NCI-H1105 treated with DMSO at 0.1 percent for 48 hours (cell line): Measurements from ENCODE around the gene ABCA4.
"Not testable (repeated sequence)": the region's sequence is repeated elsewhere in the genome, so short reads cannot be mapped to it uniquely, and the experiment has no call there.

Experiments
- DNase-seq: peaks from one replicate; lab custom pipeline; 2025; lab: John Stamatoyannopoulos, UW

ABCA4 gene

GRCh38 chr1:94120991-94121390, at the start of gene ABCA4:
ABCA4 (minus strand) TSS chr1:94121148; CDS start chr1:94121045, 103 bp downstream.
- no peak for DNase-seq

DNA sequence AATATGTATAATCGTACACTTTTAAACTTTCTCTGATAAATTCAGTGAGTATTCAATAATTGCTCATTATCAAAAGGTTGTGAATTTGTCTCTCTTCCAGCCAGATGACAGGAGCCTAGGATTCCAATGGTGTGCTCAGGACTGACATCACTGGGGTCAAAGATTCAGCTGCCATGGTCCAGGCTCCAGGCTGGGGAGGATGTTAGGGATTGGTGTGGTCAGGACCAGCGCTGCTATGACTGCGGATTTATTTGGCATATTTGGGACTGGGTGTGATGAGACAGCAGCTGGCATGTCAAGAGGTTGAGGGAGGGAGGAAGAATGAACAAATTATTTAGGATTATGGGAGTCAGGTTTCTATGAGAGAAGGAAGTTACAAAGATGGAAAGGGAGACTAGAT, 48.2 kb upstream of the ABCA4 start:
- DNase-seq, result no peak

- no peak for DNase-seq
Observed at GRCh38 chr1:94165843-94166242, 44.9 kb upstream of the ABCA4 start.

DNA sequence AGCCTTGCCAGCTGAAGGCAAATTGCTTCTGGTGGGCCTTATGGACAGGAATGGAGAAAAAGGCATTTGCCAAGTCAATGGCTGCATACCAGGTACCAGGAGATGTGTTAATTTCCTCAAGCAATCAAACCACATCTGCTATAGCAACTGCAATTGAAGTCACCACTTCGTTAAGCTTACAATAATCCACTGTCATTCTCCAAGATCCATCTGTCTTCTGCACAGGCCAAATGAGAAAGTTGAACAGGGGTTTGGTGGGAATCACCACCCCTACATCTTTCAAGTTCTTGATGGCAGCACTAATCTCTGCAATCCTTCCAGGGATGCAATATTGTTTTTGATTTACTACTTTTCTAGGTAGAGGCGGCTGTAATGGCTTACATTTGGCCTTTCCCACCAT, 43.9 kb upstream of the ABCA4 start:
- not testable (repeated sequence) for DNase-seq

GRCh38 chr1:94164121-94164520, 43.2 kb upstream of the ABCA4 start:
- not testable (repeated sequence) for DNase-seq

- not testable (repeated sequence) for DNase-seq
Observed at GRCh38 chr1:94163249-94163648, 42.3 kb upstream of the ABCA4 start.

- DNase-seq, result no peak
Observed at GRCh38 chr1:94160811-94161210, 39.9 kb upstream of the ABCA4 start.

DNA sequence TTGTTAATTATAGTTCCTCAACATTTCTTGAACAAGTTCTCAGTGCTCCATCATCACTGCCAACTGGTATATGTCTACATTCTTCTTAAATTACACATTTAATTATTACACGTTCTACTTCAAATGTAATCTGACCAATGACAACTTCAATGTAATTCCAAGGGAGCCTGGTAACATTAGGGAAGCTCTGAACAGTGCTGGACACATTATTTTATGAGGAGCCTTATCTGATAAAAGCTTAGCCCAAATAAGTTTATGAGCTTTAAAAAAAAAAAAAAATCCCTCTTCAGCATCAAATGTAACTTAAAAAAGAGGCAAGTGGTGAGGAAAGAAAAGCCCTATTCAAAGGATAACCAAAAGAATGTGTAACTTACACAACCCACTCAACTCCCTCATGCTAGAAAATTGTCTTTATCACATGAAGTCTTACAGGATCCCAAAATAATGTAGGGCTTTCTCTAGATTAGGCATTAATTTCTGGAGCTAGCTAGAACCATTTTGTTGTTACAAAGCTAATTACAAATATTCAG, 35.2 kb upstream of the ABCA4 start:
- no peak for DNase-seq

- DNase-seq, result no peak
Observed at GRCh38 chr1:94154989-94155388, 34.0 kb upstream of the ABCA4 start.

DNA sequence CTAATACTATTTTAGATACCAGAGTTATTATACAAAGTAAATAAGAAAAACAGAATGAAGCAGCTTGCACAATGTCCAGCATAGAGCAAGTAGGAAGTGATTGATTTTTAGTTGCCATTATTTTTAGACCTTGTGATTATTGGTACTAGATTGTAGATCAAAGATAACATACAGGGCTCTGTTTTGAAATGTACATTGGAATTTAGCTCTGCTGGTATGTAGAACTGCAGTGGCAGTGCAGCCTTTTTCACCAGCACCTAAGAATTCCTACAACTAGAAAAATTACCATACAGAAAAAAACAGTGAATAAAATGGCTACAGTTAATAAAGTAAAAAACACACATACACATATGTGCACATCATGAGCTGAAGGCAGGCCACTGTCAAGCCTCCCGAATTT, 32.2 kb upstream of the ABCA4 start:
- no peak for DNase-seq

DNA sequence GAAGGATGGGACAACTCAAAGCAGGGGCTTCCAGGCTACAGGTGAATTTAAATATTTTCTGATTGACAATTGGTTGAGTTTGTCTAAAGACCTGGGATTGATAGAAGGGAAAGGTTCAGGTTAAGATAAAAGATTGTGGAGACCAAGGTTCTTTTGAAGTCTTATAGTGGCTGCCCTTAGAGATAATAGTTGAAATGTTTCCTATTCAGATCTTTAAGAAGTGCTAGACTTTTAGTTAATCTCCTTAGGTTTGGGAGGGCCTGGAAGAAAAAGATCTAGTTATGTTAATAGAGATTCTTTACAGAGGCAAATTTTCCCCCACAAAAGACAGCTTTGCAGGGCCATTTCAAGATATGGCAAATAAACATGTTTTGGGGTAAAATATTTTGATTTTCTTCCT, 28.2 kb upstream of the ABCA4 start:
- DNase-seq, result not testable (repeated sequence)

DNA sequence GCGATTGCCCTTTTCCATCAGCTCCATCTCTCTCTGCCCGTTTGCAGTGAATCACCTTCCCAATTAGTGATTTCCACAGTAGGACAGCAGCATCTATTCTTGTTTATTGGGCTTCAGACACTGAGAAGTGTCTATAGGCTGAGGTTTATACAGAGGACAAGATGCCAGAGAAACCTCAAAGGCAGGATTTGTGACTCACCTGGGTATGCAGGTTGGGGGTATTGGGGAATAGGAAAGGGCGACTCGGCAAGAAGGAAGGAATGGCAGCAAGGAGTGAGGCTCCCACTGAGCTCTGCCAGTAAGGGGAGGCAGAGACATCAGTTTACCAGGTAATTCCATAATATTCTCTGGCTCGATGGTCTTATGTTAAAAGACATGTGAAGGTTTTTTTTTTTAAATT, 25.3 kb upstream of the ABCA4 start:
- DNase-seq, result no peak

- DNase-seq, result no peak
Observed at GRCh38 chr1:94144836-94145235, 23.9 kb upstream of the ABCA4 start.

DNA sequence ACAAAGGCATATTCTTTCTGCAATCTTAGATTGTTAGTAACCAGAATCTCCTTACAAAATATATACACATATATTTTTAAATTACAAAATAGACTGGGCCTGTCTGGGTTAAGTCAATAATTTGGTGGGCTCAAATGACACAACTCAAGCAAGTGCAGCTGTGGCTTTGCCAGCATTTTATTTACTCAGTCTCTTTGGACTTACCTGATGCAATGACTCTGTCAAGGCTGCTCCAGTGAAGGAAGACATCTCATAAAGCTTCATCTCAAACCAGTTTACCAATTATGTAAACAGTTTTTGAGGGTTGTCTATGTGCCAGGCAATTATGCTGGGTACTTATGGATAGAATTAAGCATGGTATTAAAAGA, 22.8 kb upstream of the ABCA4 start:
- peak; percentile 87 for DNase-seq

- no peak for DNase-seq
Observed at GRCh38 chr1:94143173-94143808, 22.3 kb upstream of the ABCA4 start.

DNA sequence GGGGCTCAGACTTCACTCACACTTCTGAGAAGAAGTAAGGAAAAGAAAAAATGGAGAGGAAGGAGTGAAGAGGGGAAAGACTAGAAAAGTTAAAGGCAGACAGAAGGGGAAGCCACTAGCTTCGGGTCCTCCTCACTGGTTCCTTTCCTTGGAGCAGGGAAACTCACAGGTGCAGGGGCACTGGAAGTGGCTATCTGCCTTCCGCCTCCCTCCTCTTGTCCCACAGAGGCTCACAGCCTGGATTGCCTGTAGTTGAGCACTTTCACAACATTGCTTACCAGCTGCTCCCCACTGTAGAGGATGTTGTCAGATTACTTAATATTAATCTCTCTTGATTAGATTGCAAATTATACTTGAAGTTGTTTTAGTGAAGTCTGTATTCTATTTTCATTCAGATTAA, 21.6 kb upstream of the ABCA4 start:
- DNase-seq, result no peak

GRCh38 chr1:94142022-94142421, 21.1 kb upstream of the ABCA4 start:
- DNase-seq, result no peak

GRCh38 chr1:94132111-94132510, 11.2 kb upstream of the ABCA4 start:
- DNase-seq, result no peak

- no peak for DNase-seq
Observed at GRCh38 chr1:94130851-94131595, 10.1 kb upstream of the ABCA4 start.

GRCh38 chr1:94126651-94127050, 5.7 kb upstream of the ABCA4 start:
- no peak for DNase-seq

DNA sequence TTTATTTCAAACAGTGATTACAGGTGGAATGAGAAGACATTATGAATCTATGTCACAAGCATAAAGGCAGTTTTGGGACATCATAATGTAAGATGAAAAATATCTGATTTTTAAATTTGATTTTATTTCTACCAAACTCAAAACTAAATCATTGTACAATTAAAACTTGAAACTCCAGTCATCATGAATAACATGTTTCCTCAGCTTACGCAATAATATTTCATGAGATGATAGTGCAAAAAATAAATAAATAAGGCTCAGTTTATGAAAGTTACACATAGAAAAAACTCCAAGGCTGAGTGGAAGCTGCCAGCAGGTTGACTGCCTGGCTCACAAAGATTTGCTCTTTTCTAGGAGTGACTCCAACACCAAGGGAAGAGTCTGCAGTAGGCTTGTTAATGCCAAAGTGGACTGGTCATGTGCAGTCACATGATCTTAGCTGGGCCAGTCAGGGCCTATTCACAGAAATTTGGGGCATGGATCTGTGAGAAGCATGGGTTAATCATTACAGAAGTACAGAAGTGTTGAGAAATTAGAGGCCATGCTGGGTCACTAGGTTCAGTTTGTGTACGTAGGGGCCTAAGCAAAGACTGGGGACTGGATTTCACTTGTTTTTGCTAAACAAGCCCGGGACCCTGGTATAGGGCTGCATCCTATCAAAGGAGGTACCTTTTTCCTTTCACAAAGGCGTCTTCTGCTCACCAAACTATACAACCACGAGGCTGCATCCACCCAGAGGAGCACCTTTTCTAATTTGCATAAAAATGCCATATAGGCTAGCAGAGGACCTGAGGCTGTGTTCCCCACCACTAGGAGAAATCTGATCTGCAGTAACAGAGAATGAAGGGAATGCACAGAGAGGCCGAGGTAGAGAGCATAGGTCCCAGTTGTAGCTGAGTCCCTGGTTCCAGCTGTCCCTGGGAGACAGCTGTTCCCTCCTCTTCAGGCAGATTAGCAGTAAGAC, 4.9 kb upstream of the ABCA4 start:
- DNase-seq, result no peak

DNA sequence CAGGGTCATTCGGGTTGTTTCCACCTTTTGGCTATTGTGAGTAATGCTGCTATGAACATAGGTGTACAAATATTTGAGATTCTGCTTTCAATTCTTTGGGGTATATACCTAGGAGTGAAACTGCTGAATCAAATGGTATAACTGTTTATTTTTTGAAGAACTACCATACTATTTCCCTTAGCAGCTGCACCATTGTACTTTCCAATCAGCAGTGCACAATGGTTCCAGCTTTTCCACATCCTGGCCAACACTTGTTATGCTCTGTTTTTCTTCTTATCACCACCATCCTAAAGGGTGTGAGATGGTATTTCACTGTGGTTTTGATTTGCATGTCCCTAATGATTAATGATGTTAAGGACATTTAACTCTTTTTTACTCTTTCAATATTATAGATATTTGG, 3.6 kb upstream of the ABCA4 start:
- DNase-seq, result no peak
